Fibroblast of lung (primary cell): ENCODE data around the gene LPIN3.

Experiments
- CTCF ChIP-seq, 2 donors: IDR thresholded peaks in 1 of 2; conservative IDR thresholded peaks in 1 of 2; 1 replicate in 1 of 2; 2 replicates in 1 of 2; pipeline ENCODE4 v1.5.1; 2011 to 2012; ENCODE audit warnings: low read length in 2 of 2, control low read depth in 1 of 2, inconsistent platforms in 1 of 2, low read depth in 1 of 2, mild to moderate bottlenecking in 1 of 2
- EZH2 ChIP-seq: IDR thresholded peaks from 2 replicates; pipeline ENCODE4 v1.5.1; 2012; ENCODE audit warnings: low read length, control low read depth, mild to moderate bottlenecking; ENCODE audit errors: missing control alignments

GRCh38 chr20:41359541-41360011 is 19.0 kb downstream of the LPIN3 start:
- TF ChIP-seq EZH2 (no peak), CTCF (conservative IDR thresholded peaks at IDR 0.05 in 1 of 2, IDR thresholded peaks at IDR 0.05 in 1 of 2; ENCODE audit: low read depth in 1 of 2, low read length in 2 of 2) (no peak)
